ENCODE measurements around the gene SWT1.
A peak's percentile ranks its signal among the peaks of the same experiment; 100 is the strongest.

Gene SWT1

GRCh38 chr1:185325413-185325812 is 168.4 kb downstream of the SWT1 start:
- DNase-seq, result no peak

- no peak for DNase-seq
Observed at GRCh38 chr1:185328255-185328654, 171.3 kb downstream of the SWT1 start.

GRCh38 chr1:185334182-185334581 is 177.2 kb downstream of the SWT1 start:
- no peak for DNase-seq

- no peak for DNase-seq
Observed at GRCh38 chr1:185337246-185337645, 180.3 kb downstream of the SWT1 start.

- peak in 4 of 6 experiments; percentile 4 to 56 (median 50) for DNase-seq
Observed at GRCh38 chr1:185338719-185339622, 182.0 kb downstream of the SWT1 start.

- DNase-seq, result no peak
Observed at GRCh38 chr1:185341196-185341781, 184.3 kb downstream of the SWT1 start.

Measured in stimulated activated naive CD4-positive, alpha-beta T cell (primary cell).